PC-9 (cell line): Measurements from ENCODE around the gene COQ9.

Experiments
- CTCF ChIP-seq: fragments of 200-600 bp; sonication (generic); conservative IDR thresholded peaks from 2 replicates; pipeline ENCODE4 v1.6.1; 2017; ENCODE audit warnings: mixed run types, antibody characterized with exemption, mild to moderate bottlenecking, moderate library complexity
- EZH2 ChIP-seq: fragments of 200-600 bp; sonication (generic); IDR thresholded peaks from 2 replicates; pipeline ENCODE4 v1.8.0; 2017; ENCODE audit warnings: antibody characterized with exemption, low read depth

GRCh38 chr16:57475711-57476339 is 28.5 kb downstream of the COQ9 start:
- TF ChIP-seq CTCF: peak; percentile 53; the same call in 1 of the 2 replicates
- TF ChIP-seq EZH2: no peak
